ENCODE measurements around the gene PYHIN1. TPM values are rescaled to one million over a fixed set of nuclear protein-coding genes. Genes with fewer than 3 reads are reported as not detected.

The PYHIN1 gene
- total RNA-seq: 0.21 TPM in 1 of 2 replicates, not detected in the other

DNA sequence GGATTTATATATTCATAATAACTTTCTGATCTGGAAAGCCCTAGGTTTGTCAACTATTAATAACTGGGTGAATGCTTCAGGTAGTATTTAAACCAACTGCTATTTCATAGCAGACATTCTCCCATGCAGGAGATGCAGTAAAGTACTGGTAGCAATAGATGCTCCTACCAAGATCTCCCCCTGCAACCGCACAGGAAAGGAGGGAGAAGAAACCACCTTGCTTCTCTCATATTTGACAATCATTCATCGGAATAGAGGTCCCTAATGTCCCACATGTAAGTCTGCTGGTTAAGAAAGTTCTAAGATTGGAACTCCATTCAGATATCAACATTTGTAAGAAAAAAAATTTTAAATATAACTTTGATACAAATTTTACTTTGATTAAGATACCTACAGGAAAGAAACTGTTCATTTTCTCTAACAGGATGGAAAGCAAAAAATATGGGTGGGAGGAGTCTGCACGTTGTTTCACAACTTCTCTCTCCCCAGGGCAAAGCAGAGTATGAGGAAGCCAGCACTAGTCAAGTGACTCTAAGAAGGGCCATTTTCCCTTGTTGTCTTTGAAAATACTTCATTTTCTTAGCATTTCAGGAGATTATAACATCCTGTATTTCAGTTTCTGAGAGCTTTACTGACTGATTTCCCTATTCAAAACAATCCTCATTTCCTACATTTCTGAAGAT is at the start of gene PYHIN1:
PYHIN1 (plus strand) TSS at position 498 of the 683 bp plus-strand sequence. CDS start 5,359 bp downstream, outside the sequence.

DNA sequence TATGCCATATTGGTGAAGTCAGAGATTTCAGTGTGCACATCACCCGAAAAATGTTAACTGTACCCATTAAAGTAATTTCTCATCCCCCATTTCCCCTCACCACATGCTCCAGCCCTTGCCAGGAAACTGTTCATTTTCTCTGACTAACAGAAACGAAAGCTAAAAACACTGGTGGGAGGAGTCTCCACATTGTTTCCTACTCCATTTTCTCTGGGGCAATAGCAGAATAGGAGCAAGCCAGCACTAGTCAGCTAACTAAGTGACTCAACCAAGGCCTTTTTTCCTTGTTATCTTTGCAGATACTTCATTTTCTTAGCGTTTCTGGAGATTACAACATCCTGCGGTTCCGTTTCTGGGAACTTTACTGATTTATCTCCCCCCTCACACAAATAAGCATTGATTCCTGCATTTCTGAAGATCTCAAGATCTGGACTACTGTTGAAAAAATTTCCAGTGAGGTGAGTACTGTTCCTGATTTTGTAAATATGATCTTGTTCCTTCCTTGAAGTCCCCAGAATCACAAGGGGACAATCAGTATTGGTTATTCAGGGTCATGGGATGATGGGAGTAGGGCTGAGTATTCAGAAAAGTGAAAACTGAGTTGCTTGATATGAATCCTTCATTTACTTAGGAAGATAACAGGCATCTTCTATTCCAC is 78.5 kb downstream of the PYHIN1 start, which contains the start of gene IFI16:
IFI16 (plus strand) TSS at position 204 of the 658 bp plus-strand sequence. CDS start 4,774 bp downstream, outside the sequence.

Other genes with a start within 250 kb of the PYHIN1 start
- not detected in 2 replicates for gene SPTA1, start 244.8 kb upstream of the PYHIN1 start, total RNA-seq
- not detected in 2 replicates for gene OR6K2, start 230.9 kb upstream of the PYHIN1 start, total RNA-seq
- not detected in 2 replicates for gene OR6K3, start 210.8 kb upstream of the PYHIN1 start, total RNA-seq
- gene OR6K6, start 176.8 kb upstream of the PYHIN1 start, total RNA-seq: not detected in 2 replicates
- gene OR6N1, start 159.4 kb upstream of the PYHIN1 start, total RNA-seq: not detected in 2 replicates
- not detected in 2 replicates for gene OR6N2, start 150.3 kb upstream of the PYHIN1 start, total RNA-seq
- not detected in 2 replicates for gene MNDA, start 100.2 kb upstream of the PYHIN1 start, total RNA-seq
- gene IFI16, start 78.4 kb downstream of the PYHIN1 start, total RNA-seq: 94.0 and 141 TPM in 2 replicates
- not detected in 2 replicates for gene AIM2, start 145.2 kb downstream of the PYHIN1 start, total RNA-seq
- gene CADM3, start 240.1 kb downstream of the PYHIN1 start, total RNA-seq: not detected in 2 replicates

All from nasal cavity respiratory epithelium epithelial cell of viscerocranial mucosa (primary cell).